ENCODE measurements around the gene AVPR2. TPM values are rescaled to one million over a fixed set of nuclear protein-coding genes. Genes with fewer than 3 reads are reported as not detected.

Gene AVPR2
- total RNA-seq, 1 donor from 2014 or later: not detected

DNA sequence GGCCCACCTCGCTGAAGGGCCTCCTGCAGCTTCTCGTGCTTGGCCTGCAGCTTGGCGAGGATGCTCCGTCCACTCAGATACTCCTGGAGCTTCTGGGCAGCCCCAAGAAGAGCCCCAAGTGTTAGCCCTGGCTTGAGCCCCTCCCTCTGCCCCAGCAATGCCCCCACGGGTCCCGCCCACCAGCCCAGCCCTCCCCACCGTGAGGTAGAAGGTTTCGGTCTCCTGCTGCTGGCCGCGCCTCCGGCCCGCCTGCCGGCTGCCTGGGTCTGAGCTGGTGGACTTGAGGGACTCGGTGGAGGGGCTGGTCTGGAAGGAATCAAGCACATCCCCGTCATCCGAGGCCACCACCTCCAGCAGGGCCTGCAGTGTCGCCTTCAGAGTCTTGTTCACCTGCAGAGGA is 8.7 kb downstream of the AVPR2 start:
- H3K27me3 Mint-ChIP-seq (ENCODE audit: low read depth): no peaks in the 10 kb centered on the region
- no peak for DNase-seq (ENCODE audit: low spot score)
- H3K4me3 Mint-ChIP-seq (ENCODE audit: unreplicated experiment): no peak overlapping the region
- TF ChIP-seq, protein P1, sequence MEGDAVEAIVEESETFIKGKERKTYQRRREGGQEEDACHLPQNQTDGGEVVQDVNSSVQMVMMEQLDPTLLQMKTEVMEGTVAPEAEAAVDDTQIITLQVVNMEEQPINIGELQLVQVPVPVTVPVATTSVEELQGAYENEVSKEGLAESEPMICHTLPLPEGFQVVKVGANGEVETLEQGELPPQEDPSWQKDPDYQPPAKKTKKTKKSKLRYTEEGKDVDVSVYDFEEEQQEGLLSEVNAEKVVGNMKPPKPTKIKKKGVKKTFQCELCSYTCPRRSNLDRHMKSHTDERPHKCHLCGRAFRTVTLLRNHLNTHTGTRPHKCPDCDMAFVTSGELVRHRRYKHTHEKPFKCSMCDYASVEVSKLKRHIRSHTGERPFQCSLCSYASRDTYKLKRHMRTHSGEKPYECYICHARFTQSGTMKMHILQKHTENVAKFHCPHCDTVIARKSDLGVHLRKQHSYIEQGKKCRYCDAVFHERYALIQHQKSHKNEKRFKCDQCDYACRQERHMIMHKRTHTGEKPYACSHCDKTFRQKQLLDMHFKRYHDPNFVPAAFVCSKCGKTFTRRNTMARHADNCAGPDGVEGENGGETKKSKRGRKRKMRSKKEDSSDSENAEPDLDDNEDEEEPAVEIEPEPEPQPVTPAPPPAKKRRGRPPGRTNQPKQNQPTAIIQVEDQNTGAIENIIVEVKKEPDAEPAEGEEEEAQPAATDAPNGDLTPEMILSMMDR (IDR thresholded peaks at IDR 0.05): no peak
- H3K9me3 Mint-ChIP-seq (ENCODE audit: low read depth): no peaks in the 10 kb centered on the region
- H3K27ac Mint-ChIP-seq (ENCODE audit: unreplicated experiment): no peak overlapping the region
- no peaks in the 10 kb centered on the region for H3K4me1 Mint-ChIP-seq (ENCODE audit: low read depth)
- no peaks in the 10 kb centered on the region for H3K36me3 Mint-ChIP-seq (ENCODE audit: low read depth)

DNA sequence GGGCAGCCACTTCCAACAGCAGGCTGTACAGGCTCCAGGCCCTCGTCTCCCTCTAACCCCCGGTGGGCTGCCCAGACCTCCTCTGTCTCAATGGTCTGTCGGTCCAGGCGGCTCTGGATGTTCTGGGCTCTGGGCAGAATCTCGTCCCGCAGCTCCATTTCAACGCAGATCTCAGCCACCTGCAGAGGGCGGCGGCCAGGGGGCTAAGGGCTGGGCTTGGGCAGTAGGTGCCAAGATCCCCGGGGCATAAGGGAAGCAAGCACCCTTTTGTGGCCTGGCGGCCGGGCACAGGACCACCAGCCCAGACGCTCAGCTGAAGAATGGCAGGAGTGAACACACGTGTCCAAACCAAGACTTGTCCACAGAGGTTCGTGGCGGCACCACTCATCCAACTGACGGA is 9.2 kb downstream of the AVPR2 start:
- H3K27ac Mint-ChIP-seq (ENCODE audit: unreplicated experiment): no peak overlapping the region
- H3K36me3 Mint-ChIP-seq (ENCODE audit: low read depth): no peaks in the 10 kb centered on the region

DNA sequence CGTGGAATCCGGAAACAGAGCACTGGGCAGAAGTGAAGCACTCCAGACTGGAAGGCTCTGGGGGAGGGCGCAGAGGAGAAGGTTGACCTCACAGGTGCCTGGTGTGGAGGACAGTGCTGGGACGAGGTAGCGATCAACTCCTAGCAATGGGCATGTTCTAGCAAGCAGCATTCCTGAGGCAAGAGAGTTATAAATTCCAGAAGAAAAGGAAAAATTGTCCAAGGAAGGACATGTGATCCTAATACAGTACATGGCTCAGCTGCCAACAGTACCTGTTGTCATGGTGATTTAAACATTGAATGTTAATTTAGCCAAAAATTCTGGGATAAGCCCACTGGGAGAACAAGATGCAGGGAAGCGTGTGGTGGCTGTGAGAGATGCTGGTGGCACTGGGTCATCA is 13.4 kb downstream of the AVPR2 start:
- no peak for DNase-seq (ENCODE audit: low spot score)
- Mint-ChIP-seq H3K36me3 (ENCODE audit: low read depth) (no peaks in the 10 kb centered on the region), H3K27me3 (ENCODE audit: low read depth) (no peaks in the 10 kb centered on the region), H3K9me3 (ENCODE audit: low read depth) (no peaks in the 10 kb centered on the region), H3K4me1 (ENCODE audit: low read depth) (no peaks in the 10 kb centered on the region), H3K4me3 (ENCODE audit: unreplicated experiment) (no peak overlapping the region), H3K27ac (ENCODE audit: unreplicated experiment) (no peak overlapping the region)
- TF ChIP-seq, protein P1 (IDR thresholded peaks at IDR 0.05): no peak

More for the DNA sequence above, 9.2 kb downstream of the AVPR2 start:
- Mint-ChIP-seq H3K4me3 (ENCODE audit: unreplicated experiment) (no peak overlapping the region), H3K27me3 (ENCODE audit: low read depth) (no peaks in the 10 kb centered on the region), H3K9me3 (ENCODE audit: low read depth) (no peaks in the 10 kb centered on the region), H3K4me1 (ENCODE audit: low read depth) (no peaks in the 10 kb centered on the region)
- no peak for DNase-seq (ENCODE audit: low spot score)
- TF ChIP-seq, protein P1 (IDR thresholded peaks at IDR 0.05): no peak

DNA sequence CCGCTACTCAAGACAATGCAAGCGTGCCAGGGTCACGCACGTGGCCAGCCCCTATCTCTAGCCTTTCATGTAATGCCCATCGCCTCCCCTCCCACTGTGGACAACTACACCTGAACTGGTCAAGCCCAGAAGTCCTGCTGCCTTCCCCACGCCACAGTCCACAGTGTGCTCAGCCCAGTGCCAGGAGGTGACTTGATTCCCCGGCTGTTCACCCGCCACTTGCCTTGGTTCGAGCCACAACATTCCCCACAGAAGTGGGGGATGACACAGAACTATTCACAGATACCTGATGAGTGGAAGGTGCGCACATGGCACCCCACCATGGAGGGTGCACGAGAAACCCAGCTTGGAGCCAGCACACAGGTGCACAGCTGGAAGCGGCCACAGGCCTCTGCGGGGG is 14.8 kb downstream of the AVPR2 start:
- Mint-ChIP-seq H3K27me3 (ENCODE audit: low read depth) (no peaks in the 10 kb centered on the region), H3K4me3 (ENCODE audit: unreplicated experiment) (no peak overlapping the region)

DNA sequence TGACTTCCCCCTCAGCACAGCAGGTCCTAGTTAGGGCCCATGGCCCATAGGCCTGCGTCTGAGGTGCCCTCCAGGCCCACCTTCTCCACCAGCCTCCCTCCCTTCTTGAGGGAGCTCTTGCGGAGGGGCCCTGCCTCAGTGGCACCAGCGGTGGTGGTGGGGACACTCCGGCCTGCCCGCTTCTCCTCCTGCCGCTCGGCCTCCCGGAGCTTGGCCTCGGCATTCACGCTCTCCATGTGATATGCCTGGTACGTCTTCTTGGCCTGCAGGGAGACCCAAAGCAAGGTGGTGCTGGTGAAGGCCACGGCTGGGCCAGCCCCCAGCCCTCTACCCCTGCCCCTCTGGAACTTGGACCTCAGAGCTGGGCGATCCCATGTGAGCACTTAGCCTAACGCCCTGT is 16.1 kb downstream of the AVPR2 start:
- Mint-ChIP-seq H3K4me3 (ENCODE audit: unreplicated experiment) (no peak overlapping the region), H3K4me1 (ENCODE audit: low read depth) (peaks cover 3% of the 10 kb centered on the region), H3K27ac (ENCODE audit: unreplicated experiment) (no peak overlapping the region), H3K36me3 (ENCODE audit: low read depth) (no peaks in the 10 kb centered on the region), H3K9me3 (ENCODE audit: low read depth) (no peaks in the 10 kb centered on the region), H3K27me3 (ENCODE audit: low read depth) (no peaks in the 10 kb centered on the region)
- no peak for DNase-seq (ENCODE audit: low spot score)
- TF ChIP-seq, protein P1 (IDR thresholded peaks at IDR 0.05): no peak

More for the DNA sequence above, 14.8 kb downstream of the AVPR2 start:
- Mint-ChIP-seq H3K9me3 (ENCODE audit: low read depth) (no peaks in the 10 kb centered on the region), H3K36me3 (ENCODE audit: low read depth) (no peaks in the 10 kb centered on the region), H3K4me1 (ENCODE audit: low read depth) (peaks cover 2% of the 10 kb centered on the region), H3K27ac (ENCODE audit: unreplicated experiment) (no peak overlapping the region)
- no peak for DNase-seq (ENCODE audit: low spot score)
- TF ChIP-seq, protein P1 (IDR thresholded peaks at IDR 0.05): no peak

Measured in chondrocyte (in vitro differentiated cells).